SK-N-SH treated with all-trans-retinoic acid at 6 μM for 48 hours (cell line): ENCODE measurements around the gene FGF19.

Experiments
- ATAC-seq: fragments of 200-7000 bp; cut with Tn5 transposase; 3 replicates; pipeline ENCODE4 v1.9.1; 2020; ENCODE audit warnings: mild to moderate bottlenecking, moderate library complexity
- ARNTL ChIP-seq: fragments of 450-650 bp; formaldehyde crosslinking; IDR thresholded peaks from 2 replicates; pipeline ENCODE4 v1.5.0; 2020; ENCODE audit warnings: low read depth, mild to moderate bottlenecking, moderate library complexity, borderline replicate concordance
- BACH2 ChIP-seq: fragments of 250-450 bp; sonication (Bioruptor Pico); IDR thresholded peaks from 2 replicates; pipeline ENCODE4 v1.9.0; 2021; ENCODE audit warnings: mild to moderate bottlenecking, borderline replicate concordance
- CSDC2 ChIP-seq: fragments of 250-450 bp; sonication (Bioruptor Pico); IDR thresholded peaks from 2 replicates; pipeline ENCODE4 v1.5.0; 2020; ENCODE audit warnings: mild to moderate bottlenecking, moderate library complexity
- ESRRG ChIP-seq: fragments of 250-450 bp; sonication (Bioruptor Pico); IDR thresholded peaks from 2 replicates; pipeline ENCODE4 v1.6.1; 2021; ENCODE audit warnings: mild to moderate bottlenecking
- GLIS3 ChIP-seq: fragments of 250-450 bp; sonication (Bioruptor Pico); IDR thresholded peaks from 2 replicates; pipeline ENCODE4 v1.5.0; 2020; ENCODE audit warnings: mild to moderate bottlenecking, moderate library complexity
- ISL1 ChIP-seq: fragments of 250-450 bp; sonication (Bioruptor Pico); IDR thresholded peaks from 2 replicates; pipeline ENCODE4 v2.1.2; 2022; ENCODE audit warnings: mild to moderate bottlenecking, moderate library complexity
- OSR1 ChIP-seq: fragments of 250-450 bp; sonication (Bioruptor Pico); IDR thresholded peaks from 2 replicates; pipeline ENCODE4 v1.8.0; 2022; ENCODE audit warnings: moderate library complexity, mild to moderate bottlenecking, inconsistent platforms
- PPARA ChIP-seq: fragments of 250-450 bp; sonication (Bioruptor Pico); IDR thresholded peaks from 2 replicates; pipeline ENCODE4 v1.5.0; 2020; ENCODE audit warnings: mild to moderate bottlenecking, borderline replicate concordance
- RARB ChIP-seq: fragments of 250-450 bp; sonication (Bioruptor Pico); IDR thresholded peaks from 2 replicates; pipeline ENCODE4 v1.8.0; 2021; ENCODE audit warnings: mild to moderate bottlenecking, moderate library complexity
- SNAI2 ChIP-seq: fragments of 250-450 bp; sonication (Bioruptor Pico); IDR thresholded peaks from 2 replicates; pipeline ENCODE4 v1.5.0; 2020; ENCODE audit warnings: mild to moderate bottlenecking, moderate library complexity
- TCF4 ChIP-seq: fragments of 250-450 bp; sonication (Bioruptor Pico); IDR thresholded peaks from 2 replicates; pipeline ENCODE4 v1.8.0; 2021; ENCODE audit warnings: mild to moderate bottlenecking, moderate library complexity, borderline replicate concordance
- TOX ChIP-seq: fragments of 250-450 bp; sonication (Bioruptor Pico); IDR thresholded peaks from 2 replicates; pipeline ENCODE4 v1.8.0; 2021; ENCODE audit warnings: mild to moderate bottlenecking, moderate library complexity, borderline replicate concordance
- ZC3H10 ChIP-seq: fragments of 250-450 bp; sonication (Bioruptor Pico); IDR thresholded peaks from 2 replicates; pipeline ENCODE4 v1.5.1; 2021; ENCODE audit warnings: mild to moderate bottlenecking, moderate library complexity
- ZFP3 ChIP-seq: fragments of 250-450 bp; sonication (Bioruptor Pico); IDR thresholded peaks from 2 replicates; pipeline ENCODE4 v1.5.0; 2020; ENCODE audit warnings: mild to moderate bottlenecking, moderate library complexity
- ZFP30 ChIP-seq: fragments of 450-650 bp; formaldehyde crosslinking; IDR thresholded peaks from 2 replicates; pipeline ENCODE4 v1.5.0; 2022; ENCODE audit warnings: mild to moderate bottlenecking, moderate library complexity
- ZNF70 ChIP-seq: fragments of 450-650 bp; formaldehyde crosslinking; IDR thresholded peaks from 2 replicates; pipeline ENCODE4 v1.5.0; 2020; ENCODE audit warnings: mild to moderate bottlenecking, moderate library complexity
- TF ChIP-seq, protein P1 (sequence below): fragments of 250-450 bp; sonication (Bioruptor Pico); IDR thresholded peaks from 2 replicates; pipeline ENCODE4 v1.8.0; 2020; ENCODE audit warnings: mild to moderate bottlenecking, moderate library complexity, borderline replicate concordance
- TF ChIP-seq, protein P2 (sequence below): fragments of 250-450 bp; sonication (Bioruptor Pico); IDR thresholded peaks from 2 replicates; pipeline ENCODE4 v1.5.1; 2020; ENCODE audit warnings: low read depth, mild to moderate bottlenecking, moderate library complexity
- TF ChIP-seq, protein P3 (sequence below): fragments of 250-450 bp; sonication (Bioruptor Pico); IDR thresholded peaks from 2 replicates; pipeline ENCODE4 v1.5.0; 2020; ENCODE audit warnings: mild to moderate bottlenecking, moderate library complexity
- TF ChIP-seq, protein P4 (sequence below): fragments of 250-450 bp; sonication (Bioruptor Pico); IDR thresholded peaks from 2 replicates; pipeline ENCODE4 v1.8.0; 2021; ENCODE audit warnings: low read depth, mild to moderate bottlenecking, moderate library complexity, borderline replicate concordance

The FGF19 gene

DNA sequence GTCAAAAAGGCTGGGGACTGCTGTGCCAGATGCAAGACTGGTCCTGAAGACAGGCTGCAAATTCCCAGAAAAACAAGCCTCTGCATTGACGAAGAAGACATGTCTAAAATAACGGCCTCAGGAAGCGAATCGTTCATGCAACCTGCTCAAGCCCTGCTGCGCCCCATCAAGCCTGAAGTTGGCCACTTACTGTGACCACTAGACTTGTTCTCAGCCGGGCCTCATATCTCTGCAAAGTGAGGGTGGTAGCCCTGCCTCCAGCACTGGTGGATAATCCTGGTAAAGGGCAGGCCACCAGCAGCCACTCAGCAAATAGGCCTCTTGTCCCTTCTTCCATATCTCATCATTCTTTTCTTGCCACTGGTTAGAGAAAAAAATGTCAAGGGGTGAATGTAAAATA, 40.5 kb downstream of the FGF19 start:
- TF ChIP-seq ZNF70 (no peak), ARNTL (CRISPR knock-in tag) (no peak), PPARA (no peak), ZFP3 (CRISPR knock-in tag) (no peak), ZFP30 (CRISPR knock-in tag) (no peak), BACH2 (CRISPR knock-in tag) (no peak), ESRRG (CRISPR knock-in tag) (no peak), OSR1 (CRISPR knock-in tag) (no peak)
- TF ChIP-seq, protein P1, sequence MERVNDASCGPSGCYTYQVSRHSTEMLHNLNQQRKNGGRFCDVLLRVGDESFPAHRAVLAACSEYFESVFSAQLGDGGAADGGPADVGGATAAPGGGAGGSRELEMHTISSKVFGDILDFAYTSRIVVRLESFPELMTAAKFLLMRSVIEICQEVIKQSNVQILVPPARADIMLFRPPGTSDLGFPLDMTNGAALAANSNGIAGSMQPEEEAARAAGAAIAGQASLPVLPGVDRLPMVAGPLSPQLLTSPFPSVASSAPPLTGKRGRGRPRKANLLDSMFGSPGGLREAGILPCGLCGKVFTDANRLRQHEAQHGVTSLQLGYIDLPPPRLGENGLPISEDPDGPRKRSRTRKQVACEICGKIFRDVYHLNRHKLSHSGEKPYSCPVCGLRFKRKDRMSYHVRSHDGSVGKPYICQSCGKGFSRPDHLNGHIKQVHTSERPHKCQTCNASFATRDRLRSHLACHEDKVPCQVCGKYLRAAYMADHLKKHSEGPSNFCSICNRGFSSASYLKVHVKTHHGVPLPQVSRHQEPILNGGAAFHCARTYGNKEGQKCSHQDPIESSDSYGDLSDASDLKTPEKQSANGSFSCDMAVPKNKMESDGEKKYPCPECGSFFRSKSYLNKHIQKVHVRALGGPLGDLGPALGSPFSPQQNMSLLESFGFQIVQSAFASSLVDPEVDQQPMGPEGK (CRISPR knock-in tag) = no peak
- TF ChIP-seq, protein P2, sequence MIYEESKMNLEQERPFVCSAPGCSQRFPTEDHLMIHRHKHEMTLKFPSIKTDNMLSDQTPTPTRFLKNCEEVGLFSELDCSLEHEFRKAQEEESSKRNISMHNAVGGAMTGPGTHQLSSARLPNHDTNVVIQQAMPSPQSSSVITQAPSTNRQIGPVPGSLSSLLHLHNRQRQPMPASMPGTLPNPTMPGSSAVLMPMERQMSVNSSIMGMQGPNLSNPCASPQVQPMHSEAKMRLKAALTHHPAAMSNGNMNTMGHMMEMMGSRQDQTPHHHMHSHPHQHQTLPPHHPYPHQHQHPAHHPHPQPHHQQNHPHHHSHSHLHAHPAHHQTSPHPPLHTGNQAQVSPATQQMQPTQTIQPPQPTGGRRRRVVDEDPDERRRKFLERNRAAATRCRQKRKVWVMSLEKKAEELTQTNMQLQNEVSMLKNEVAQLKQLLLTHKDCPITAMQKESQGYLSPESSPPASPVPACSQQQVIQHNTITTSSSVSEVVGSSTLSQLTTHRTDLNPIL (CRISPR knock-in tag) = no peak
- TF ChIP-seq, protein P3, sequence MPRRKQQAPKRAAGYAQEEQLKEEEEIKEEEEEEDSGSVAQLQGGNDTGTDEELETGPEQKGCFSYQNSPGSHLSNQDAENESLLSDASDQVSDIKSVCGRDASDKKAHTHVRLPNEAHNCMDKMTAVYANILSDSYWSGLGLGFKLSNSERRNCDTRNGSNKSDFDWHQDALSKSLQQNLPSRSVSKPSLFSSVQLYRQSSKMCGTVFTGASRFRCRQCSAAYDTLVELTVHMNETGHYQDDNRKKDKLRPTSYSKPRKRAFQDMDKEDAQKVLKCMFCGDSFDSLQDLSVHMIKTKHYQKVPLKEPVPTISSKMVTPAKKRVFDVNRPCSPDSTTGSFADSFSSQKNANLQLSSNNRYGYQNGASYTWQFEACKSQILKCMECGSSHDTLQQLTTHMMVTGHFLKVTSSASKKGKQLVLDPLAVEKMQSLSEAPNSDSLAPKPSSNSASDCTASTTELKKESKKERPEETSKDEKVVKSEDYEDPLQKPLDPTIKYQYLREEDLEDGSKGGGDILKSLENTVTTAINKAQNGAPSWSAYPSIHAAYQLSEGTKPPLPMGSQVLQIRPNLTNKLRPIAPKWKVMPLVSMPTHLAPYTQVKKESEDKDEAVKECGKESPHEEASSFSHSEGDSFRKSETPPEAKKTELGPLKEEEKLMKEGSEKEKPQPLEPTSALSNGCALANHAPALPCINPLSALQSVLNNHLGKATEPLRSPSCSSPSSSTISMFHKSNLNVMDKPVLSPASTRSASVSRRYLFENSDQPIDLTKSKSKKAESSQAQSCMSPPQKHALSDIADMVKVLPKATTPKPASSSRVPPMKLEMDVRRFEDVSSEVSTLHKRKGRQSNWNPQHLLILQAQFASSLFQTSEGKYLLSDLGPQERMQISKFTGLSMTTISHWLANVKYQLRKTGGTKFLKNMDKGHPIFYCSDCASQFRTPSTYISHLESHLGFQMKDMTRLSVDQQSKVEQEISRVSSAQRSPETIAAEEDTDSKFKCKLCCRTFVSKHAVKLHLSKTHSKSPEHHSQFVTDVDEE (CRISPR knock-in tag) = no peak
- no peak for ATAC-seq

DNA sequence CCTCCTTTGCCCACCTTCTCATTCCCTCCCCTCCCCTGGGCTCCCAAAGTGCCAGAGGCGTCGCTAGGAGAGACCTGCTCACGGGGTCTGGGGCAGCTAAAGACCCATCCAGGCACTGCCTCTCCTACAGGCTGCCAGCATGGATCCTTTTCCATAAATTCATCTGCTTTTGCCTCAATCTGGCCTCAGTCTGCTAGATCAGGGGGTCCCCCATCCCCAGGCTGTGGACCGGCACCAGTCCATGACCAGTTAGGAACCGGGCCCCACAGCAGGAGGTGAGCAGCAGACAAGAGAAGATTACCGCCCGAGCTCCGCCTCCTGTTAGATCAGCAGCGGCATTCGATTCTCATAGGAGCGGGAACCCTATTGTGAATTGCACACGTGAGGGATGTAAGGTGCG, 41.0 kb downstream of the FGF19 start:
- ATAC-seq = no peak
- TF ChIP-seq RARB (CRISPR knock-in tag) = no peak
- TF ChIP-seq ARNTL (CRISPR knock-in tag) = no peak
- TF ChIP-seq, protein P4, sequence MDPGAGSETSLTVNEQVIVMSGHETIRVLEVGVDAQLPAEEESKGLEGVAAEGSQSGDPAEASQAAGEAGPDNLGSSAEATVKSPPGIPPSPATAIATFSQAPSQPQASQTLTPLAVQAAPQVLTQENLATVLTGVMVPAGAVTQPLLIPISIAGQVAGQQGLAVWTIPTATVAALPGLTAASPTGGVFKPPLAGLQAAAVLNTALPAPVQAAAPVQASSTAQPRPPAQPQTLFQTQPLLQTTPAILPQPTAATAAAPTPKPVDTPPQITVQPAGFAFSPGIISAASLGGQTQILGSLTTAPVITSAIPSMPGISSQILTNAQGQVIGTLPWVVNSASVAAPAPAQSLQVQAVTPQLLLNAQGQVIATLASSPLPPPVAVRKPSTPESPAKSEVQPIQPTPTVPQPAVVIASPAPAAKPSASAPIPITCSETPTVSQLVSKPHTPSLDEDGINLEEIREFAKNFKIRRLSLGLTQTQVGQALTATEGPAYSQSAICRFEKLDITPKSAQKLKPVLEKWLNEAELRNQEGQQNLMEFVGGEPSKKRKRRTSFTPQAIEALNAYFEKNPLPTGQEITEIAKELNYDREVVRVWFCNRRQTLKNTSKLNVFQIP (CRISPR knock-in tag) = no peak

DNA sequence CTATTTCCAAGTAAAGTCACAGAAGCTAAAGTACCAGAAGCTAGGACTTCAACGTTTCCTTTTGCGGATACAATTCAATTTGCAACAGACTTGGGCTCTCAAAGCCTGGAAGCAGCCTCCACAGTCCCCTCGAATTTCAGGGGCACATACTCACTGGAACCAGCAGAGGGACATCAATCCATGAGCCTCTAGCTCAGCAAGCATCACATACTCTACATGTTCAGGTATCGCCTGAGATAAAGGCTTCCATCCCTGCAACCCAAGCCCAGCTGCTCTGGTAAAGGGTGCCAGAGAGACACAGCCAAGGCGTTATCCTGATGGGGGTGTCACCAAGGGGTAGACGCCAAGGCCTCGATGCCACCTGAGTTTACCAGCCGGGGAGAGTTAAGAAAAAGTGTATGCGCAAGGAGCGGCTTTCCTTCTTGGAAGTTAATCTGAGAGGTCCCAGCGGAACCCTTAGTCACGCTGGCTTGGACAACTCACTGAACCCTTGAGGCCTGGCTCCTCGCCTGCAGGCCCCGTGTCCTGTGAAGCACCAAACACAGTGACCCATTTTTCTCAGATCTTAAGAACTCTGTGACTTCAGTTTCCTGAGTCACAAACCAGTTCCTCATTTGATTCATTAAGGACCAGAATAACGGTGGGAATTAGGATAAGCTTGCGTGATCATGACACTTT, 41.7 kb downstream of the FGF19 start:
- TF ChIP-seq ZFP3 (CRISPR knock-in tag) (no peak), BACH2 (CRISPR knock-in tag) (no peak), RARB (CRISPR knock-in tag) (no peak), TCF4 (no peak), CSDC2 (no peak), ISL1 (CRISPR knock-in tag) (no peak), ZNF70 (no peak)

DNA sequence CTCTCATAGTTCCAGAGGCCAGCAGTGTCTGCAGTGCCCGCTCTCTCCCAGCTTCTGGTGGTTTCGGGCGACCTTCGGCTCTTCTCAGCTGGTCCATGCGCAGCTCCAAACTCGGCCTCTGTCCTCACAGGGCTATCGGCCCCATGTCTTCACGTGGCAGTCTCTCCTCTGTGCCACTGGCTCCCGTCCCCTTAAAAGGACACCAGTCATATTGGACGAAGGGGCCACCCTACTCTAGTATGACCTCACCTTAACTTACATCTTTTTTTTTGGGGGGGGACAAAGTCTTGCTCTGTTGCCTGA, 42.5 kb downstream of the FGF19 start:
- TF ChIP-seq ISL1 (CRISPR knock-in tag) (no peak), ZFP30 (CRISPR knock-in tag) (no peak), SNAI2 (CRISPR knock-in tag) (no peak), ESRRG (CRISPR knock-in tag) (no peak), ARNTL (CRISPR knock-in tag) (no peak), TCF4 (no peak), ZC3H10 (CRISPR knock-in tag) (no peak), TOX (CRISPR knock-in tag) (no peak), GLIS3 (CRISPR knock-in tag) (no peak), OSR1 (CRISPR knock-in tag) (no peak)
- TF ChIP-seq, protein P4 (CRISPR knock-in tag) = no peak

More for the DNA sequence above, 41.7 kb downstream of the FGF19 start:
- peak; percentile 37; the same call in 2 of the 3 replicates for ATAC-seq

More for the DNA sequence above, 42.5 kb downstream of the FGF19 start:
- no peak for ATAC-seq
